ENCODE measurements around the gene TRDN.

GRCh38 chr6:123398072-123398471 lies 238.7 kb downstream of the TRDN start:
- TF ChIP-seq CTCF (IDR thresholded peaks at IDR 0.05; ENCODE audit: low read length) = no peak
- TF ChIP-seq EZH2 (IDR thresholded peaks at IDR 0.05; ENCODE audit: borderline replicate concordance, low read length) = no peak
